HEK293T (cell line): ENCODE results near the gene ZNRF3.

Experiments
- CTCF ChIA-PET: fragments of 350-600 bp; formaldehyde crosslinking; extraction: SDS; loops from one replicate; lab custom pipeline; 2021; ENCODE audit warnings: antibody characterized with exemption, inconsistent platforms; lab: Yijun Ruan, JAX
- POLR2A ChIA-PET: fragments of 350-600 bp; formaldehyde crosslinking; extraction: SDS; loops from one replicate; lab custom pipeline; 2020; ENCODE audit warnings: antibody characterized with exemption, inconsistent platforms; lab: Yijun Ruan, JAX
- DNase-seq: peaks from one replicate; pipeline ENCODE4 v3.0.0; 2012; ENCODE audit warnings: mixed read lengths; ENCODE audit errors: extremely low spot score
- ARNT ChIP-seq: fragments of 450-650 bp; IDR thresholded peaks from 2 replicates; pipeline ENCODE4 v1.6.1; 2017; ENCODE audit warnings: mild to moderate bottlenecking
- BHLHE40 ChIP-seq: fragments of 450-650 bp; IDR thresholded peaks from 2 replicates; pipeline ENCODE4 v1.6.1; 2016; ENCODE audit warnings: mild to moderate bottlenecking, moderate library complexity, borderline replicate concordance
- CTBP1 ChIP-seq: fragments of 450-650 bp; IDR thresholded peaks from 2 replicates; pipeline ENCODE4 v1.6.1; 2016; ENCODE audit warnings: borderline replicate concordance
- ELF4 ChIP-seq: fragments of 450-650 bp; IDR thresholded peaks from 2 replicates; pipeline ENCODE4 v1.6.1; 2017; ENCODE audit warnings: antibody characterized with exemption
- FOXA1 ChIP-seq: fragments of 450-650 bp; IDR thresholded peaks from 2 replicates; pipeline ENCODE4 v1.6.1; 2016; ENCODE audit warnings: mild to moderate bottlenecking
- FOXK2 ChIP-seq: fragments of 450-650 bp; IDR thresholded peaks from 2 replicates; pipeline ENCODE4 v1.6.1; 2016; ENCODE audit warnings: mild to moderate bottlenecking
- FOXM1 ChIP-seq: fragments of 450-650 bp; IDR thresholded peaks from 2 replicates; pipeline ENCODE4 v1.6.1; 2017; ENCODE audit warnings: mild to moderate bottlenecking, borderline replicate concordance
- HDGF ChIP-seq: fragments of 450-650 bp; IDR thresholded peaks from 2 replicates; pipeline ENCODE4 v1.6.1; 2017; ENCODE audit warnings: antibody characterized with exemption, borderline replicate concordance
- L3MBTL2 ChIP-seq: fragments of 450-650 bp; conservative IDR thresholded peaks from 2 replicates; pipeline ENCODE4 v1.6.1; 2016; ENCODE audit warnings: mild to moderate bottlenecking
- LEF1 ChIP-seq: fragments of 450-650 bp; IDR thresholded peaks from 2 replicates; pipeline ENCODE4 v1.6.1; 2017; ENCODE audit warnings: mild to moderate bottlenecking, borderline replicate concordance
- NFRKB ChIP-seq: fragments of 450-650 bp; IDR thresholded peaks from 2 replicates; pipeline ENCODE4 v1.6.1; 2016; ENCODE audit warnings: mild to moderate bottlenecking, moderate library complexity
- SP1 ChIP-seq: fragments of 450-650 bp; IDR thresholded peaks from 2 replicates; pipeline ENCODE4 v1.6.1; 2017
- SUZ12 ChIP-seq: fragments of 450-650 bp; IDR thresholded peaks from 2 replicates; pipeline ENCODE4 v1.6.1; 2016; ENCODE audit warnings: mild to moderate bottlenecking
- TARDBP ChIP-seq: fragments of 450-650 bp; IDR thresholded peaks from 2 replicates; pipeline ENCODE4 v1.6.1; 2016
- ZNF384 ChIP-seq: fragments of 450-650 bp; IDR thresholded peaks from 2 replicates; pipeline ENCODE4 v1.6.1; 2016
- TF ChIP-seq, protein P1 (sequence below): fragments of 450-650 bp; IDR thresholded peaks from 2 replicates; pipeline ENCODE4 v1.6.1; 2016

The ZNRF3 gene

DNA sequence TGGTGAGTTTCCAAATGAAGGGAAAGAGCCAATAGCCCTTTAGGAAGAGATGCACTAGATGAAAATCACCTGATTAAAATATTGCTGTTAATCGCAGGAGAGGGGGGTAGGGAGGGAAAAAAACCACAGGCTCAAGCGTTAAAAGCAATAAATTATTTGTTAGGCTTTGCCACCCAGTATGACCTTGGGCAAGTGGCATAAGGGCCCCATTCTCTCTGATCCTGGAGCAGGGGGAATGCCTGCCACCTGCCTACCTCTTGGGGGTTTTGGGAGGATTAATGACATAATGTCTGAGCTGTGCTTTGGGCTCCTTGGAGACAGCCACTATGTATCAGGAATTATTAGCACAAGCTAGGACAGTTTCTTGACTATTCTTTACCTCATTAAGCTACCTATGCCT, 80.0 kb downstream of the ZNRF3 start:
- ChIA-PET POLR2A (no interaction called here), CTCF (interaction anchor here (0.6 to 0.9 kb wide), 2 partner anchors 12 to 106 kb away, joined by 3 to 4 read pairs; no protein-coding TSS in a partner anchor)
- DNase-seq, result no peak
- TF ChIP-seq ZNF384 (no peak), ARNT (no peak)

DNA sequence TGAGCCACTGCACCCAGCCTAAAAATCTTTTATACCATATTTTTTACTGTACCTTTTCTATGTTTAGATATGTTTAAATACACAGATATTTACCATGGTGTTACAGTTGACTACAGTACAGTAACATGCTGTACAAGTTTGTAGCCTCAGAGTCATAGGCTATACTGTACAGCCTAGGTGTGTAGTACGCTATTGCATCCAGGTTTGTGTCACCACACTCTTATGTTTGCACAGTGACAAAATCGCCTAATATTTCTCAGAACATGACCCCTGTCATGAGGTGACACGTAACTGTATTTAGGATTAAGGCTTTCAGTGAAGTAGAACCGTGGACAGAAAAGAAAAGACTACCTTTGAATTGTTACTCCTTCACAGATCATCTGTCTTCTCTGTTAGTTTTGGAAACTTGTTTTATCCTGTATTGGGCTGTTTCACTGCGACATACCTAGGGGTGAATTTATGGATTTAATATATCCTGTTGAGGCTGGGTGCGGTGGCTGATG, 83.8 kb downstream of the ZNRF3 start:
- ChIA-PET CTCF (no interaction called here), POLR2A (no interaction called here)
- TF ChIP-seq ARNT, result no peak
- TF ChIP-seq BHLHE40, result no peak
- no peak for TF ChIP-seq FOXA1
- TF ChIP-seq LEF1, result no peak
- TF ChIP-seq ZNF384, result no peak
- no peak for TF ChIP-seq HDGF
- no peak for TF ChIP-seq L3MBTL2
- TF ChIP-seq FOXM1, result no peak
- no peak for TF ChIP-seq FOXK2
- TF ChIP-seq CTBP1, result no peak
- no peak for DNase-seq

DNA sequence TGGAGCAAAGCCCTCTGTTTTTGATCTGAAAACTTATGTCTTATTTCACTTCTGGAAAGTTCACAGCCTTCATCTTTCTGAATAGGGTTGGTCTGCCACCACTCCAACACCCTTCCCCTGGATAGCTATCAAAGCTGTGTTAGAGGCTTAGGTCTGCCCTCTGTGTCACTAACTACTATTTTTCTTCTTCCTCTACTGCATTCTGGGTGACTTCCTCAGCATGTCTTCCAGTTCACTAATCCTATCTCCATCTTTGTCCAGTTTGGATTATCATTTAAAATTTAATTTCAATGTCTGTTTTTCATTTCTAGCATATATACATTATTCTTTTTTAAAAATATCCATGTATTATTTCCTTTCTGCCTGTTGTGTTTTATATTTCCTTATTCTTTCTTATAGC, 84.6 kb downstream of the ZNRF3 start:
- POLR2A ChIA-PET, result no interaction called here
- CTCF ChIA-PET, result no interaction called here
- TF ChIP-seq SP1 (no peak), FOXK2 (no peak), FOXM1 (no peak), SUZ12 (no peak), ZNF384 (no peak), HDGF (no peak), NFRKB (no peak), L3MBTL2 (no peak), ELF4 (no peak), LEF1 (no peak), BHLHE40 (no peak), TARDBP (no peak), ARNT (no peak)
- TF ChIP-seq, protein P1, sequence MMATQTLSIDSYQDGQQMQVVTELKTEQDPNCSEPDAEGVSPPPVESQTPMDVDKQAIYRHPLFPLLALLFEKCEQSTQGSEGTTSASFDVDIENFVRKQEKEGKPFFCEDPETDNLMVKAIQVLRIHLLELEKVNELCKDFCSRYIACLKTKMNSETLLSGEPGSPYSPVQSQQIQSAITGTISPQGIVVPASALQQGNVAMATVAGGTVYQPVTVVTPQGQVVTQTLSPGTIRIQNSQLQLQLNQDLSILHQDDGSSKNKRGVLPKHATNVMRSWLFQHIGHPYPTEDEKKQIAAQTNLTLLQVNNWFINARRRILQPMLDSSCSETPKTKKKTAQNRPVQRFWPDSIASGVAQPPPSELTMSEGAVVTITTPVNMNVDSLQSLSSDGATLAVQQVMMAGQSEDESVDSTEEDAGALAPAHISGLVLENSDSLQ, result no peak
- DNase-seq, result no peak

DNA sequence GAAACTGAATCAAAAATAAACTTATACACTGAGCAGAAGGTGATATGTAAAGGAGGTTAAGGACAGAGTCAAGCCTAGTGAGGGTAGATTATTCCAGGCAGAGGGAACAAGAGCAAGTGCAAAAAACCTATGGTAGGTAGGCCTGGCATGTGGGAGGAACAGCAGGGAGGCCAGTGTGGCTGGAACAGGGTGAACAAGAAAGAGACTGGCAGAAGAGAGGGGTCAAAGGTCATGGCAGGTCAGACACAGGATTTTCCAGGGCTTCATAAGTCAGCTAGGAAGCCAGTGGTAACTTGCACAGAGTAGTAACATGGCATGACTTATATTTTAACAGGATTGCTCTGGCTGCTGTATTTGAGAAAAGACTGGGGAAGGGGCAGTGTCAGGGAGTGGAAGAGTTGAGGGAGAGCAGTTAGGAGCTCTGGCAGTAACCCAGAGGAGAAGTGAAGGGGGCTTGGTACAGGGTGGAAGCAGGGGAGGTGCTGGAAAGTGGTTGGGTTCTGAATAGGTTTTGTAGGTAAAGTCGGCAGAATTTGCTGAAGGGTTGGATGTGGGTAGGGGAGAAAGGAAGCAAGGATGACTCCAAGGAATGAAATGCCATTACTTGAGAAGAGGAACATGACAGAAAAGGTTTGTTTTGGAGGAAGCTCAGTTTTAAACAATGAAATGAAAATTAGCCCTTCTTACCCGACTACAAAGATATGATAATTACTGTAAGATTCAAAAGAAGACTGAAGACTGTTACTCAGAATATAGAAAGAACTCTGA, 86.2 kb downstream of the ZNRF3 start:
- ChIA-PET CTCF (interaction anchor here (0.5 kb wide), 1 partner anchor 212 kb away, joined by 8 read pairs; no protein-coding TSS in a partner anchor), POLR2A (no interaction called here)
- TF ChIP-seq FOXM1 (no peak), NFRKB (no peak), HDGF (no peak), ARNT (no peak), FOXA1 (no peak), LEF1 (no peak), ZNF384 (no peak), ELF4 (no peak), SP1 (no peak), TARDBP (no peak), BHLHE40 (no peak), FOXK2 (no peak)
- TF ChIP-seq, protein P1, result no peak
- no peak for DNase-seq

DNA sequence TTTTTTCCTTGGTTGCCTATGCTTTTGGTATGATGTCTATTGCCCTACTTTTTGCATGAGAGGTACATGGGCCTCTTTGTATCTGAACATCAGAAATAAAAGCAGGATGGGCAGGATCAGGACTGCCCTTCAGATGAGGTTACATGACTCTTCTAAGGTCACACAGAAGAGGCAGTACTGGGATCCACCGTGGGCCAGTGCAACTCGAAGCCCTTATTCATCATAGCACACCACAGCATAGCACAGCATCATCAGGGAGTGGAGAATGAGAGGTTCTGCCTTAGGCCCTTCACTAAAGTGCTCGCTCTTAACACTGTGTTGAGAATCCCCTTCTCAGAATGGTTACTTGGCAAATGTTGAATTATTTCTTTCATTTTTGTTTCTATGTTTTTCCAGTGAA, 90.0 kb downstream of the ZNRF3 start:
- ChIA-PET POLR2A (no interaction called here), CTCF (no interaction called here)
- TF ChIP-seq NFRKB (no peak), HDGF (no peak), CTBP1 (no peak), LEF1 (no peak), ELF4 (no peak), BHLHE40 (no peak), FOXK2 (no peak)
- TF ChIP-seq, protein P1, result no peak
- DNase-seq, result no peak

DNA sequence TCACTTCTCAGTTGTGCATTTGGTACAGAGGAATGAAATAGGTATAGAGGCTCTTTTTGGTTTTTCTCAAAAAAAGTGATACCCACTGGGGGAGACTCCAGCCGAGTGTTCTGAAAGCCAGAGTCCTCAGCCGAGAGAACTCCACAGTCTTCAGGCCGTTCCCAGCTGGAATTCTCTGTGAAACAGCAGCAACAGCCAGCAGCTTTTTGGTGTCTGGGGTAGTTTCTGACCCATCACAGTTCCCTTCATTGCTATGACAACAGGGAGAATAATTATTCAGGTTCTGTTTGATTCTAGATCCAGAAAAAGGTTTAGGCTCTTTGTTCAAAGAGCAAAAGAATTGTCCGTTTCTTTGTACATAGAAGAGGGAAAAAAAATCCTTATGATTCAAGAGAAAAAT, 93.7 kb downstream of the ZNRF3 start:
- POLR2A ChIA-PET, result no interaction called here
- no peak for DNase-seq
- CTCF ChIA-PET, result no interaction called here
- no peak for TF ChIP-seq ZNF384
- TF ChIP-seq SUZ12, result no peak
- no peak for TF ChIP-seq ARNT
- no peak for TF ChIP-seq SP1
- TF ChIP-seq HDGF, result no peak
